Upper lobe of left lung (tissue), 6 donors: ENCODE results near the gene FAM200C. TPM values are rescaled to one million over a fixed set of nuclear protein-coding genes. Genes with fewer than 3 reads are reported as not detected.

Experiments
- ATAC-seq, 2 donors: fragments of 200-7000 bp; cut with Tn5 transposase; one replicate each; pipeline ENCODE4 v1.9.1; 2022; ENCODE audit warnings: mild to moderate bottlenecking in 2 of 2, moderate library complexity in 2 of 2; ENCODE audit not compliant: low FRiP score in 2 of 2
- DNase-seq, 2 donors: peaks; one replicate each; pipeline ENCODE4 v3.0.0-alpha.2; 2019 to 2020
- H3K27ac ChIP-seq, 4 donors: fragments of 200-600 bp; sonication (generic); one replicate each; pipeline ENCODE4 v1.5.1; 2016 to 2019
- H3K27me3 ChIP-seq, 4 donors: fragments of 200-600 bp; sonication (generic); one replicate each; pipeline ENCODE4 v1.5.1; 2017 to 2019
- H3K36me3 ChIP-seq, 4 donors: fragments of 200-600 bp; sonication (generic); one replicate each; pipeline ENCODE4 v1.5.1; 2016 to 2019
- H3K4me1 ChIP-seq, 4 donors: fragments of 200-600 bp; sonication (generic); one replicate each; pipeline ENCODE4 v1.5.1; 2018 to 2019
- H3K4me3 ChIP-seq, 4 donors: fragments of 200-600 bp; sonication (generic); one replicate each; pipeline ENCODE4 v1.5.1; 2017 to 2019; ENCODE audit warnings: mild to moderate bottlenecking in 2 of 4, moderate library complexity in 1 of 4
- H3K9me3 ChIP-seq, 4 donors: fragments of 200-600 bp; sonication (generic); one replicate each; pipeline ENCODE4 v1.5.1; 2018 to 2019
- EP300 ChIP-seq, 4 donors: sonication (generic); formaldehyde crosslinking; IDR thresholded peaks; one replicate each; pipeline ENCODE4 v1.5.1; 2017; ENCODE audit warnings: antibody characterized with exemption in 4 of 4, control low read depth in 2 of 4
- POLR2A ChIP-seq, 4 donors: fragments of 450-650 bp; IDR thresholded peaks; one replicate each; pipeline ENCODE4 v1.5.1; 2016 to 2017; ENCODE audit warnings: antibody characterized with exemption in 4 of 4, mild to moderate bottlenecking in 2 of 4
- POLR2AphosphoS5 ChIP-seq, 2 donors: sonication (generic); formaldehyde crosslinking; IDR thresholded peaks; one replicate each; pipeline ENCODE4 v1.5.1; 2017; ENCODE audit warnings: antibody characterized with exemption in 2 of 2
- WGBS, 2 donors: methylation state at CpG; one replicate each; pipeline ENCODE4 v1.1.5; 2017 to 2018; 5-methylcytosine and 5-hydroxymethylcytosine counted together
- total RNA-seq, 6 donors: library from RNA; depleted of rRNA in 4 of 6; stranded (reverse); fragments of >200 nt in 4 of 6; gene quantifications; one replicate each; pipeline versions ENCODE4 v1.1.0 to v1.2.1, GENCODE V29; 2016 to 2021
- TF ChIP-seq, protein P1 (sequence below), 6 experiments: fragments of 450-650 bp in 4 of 6; fragments of 200-600 bp in 2 of 6; sonication (generic) in 2 of 6; IDR thresholded peaks; one replicate each; pipeline ENCODE4 v1.5.1; 2016 to 2019; ENCODE audit warnings: antibody characterized with exemption in 6 of 6
- donor health status: DM: no; HTN: no; CAD: no; lungs with moderate emphysema.
- donor health status: DM: no; HTN: yes; CAD: no; lungs with severe emphysema.

FAM200C gene
- total RNA-seq, 6 donors from 2014 or later: 0.76 to 4.2 (median 3.2) TPM

GRCh38 chr5:160356550-160357347, 43.1 kb downstream of the FAM200C start:
- no peak for TF ChIP-seq POLR2A (IDR thresholded peaks at IDR 0.05)
- TF ChIP-seq POLR2AphosphoS5 (IDR thresholded peaks at IDR 0.05): no peak
- TF ChIP-seq, protein P1, sequence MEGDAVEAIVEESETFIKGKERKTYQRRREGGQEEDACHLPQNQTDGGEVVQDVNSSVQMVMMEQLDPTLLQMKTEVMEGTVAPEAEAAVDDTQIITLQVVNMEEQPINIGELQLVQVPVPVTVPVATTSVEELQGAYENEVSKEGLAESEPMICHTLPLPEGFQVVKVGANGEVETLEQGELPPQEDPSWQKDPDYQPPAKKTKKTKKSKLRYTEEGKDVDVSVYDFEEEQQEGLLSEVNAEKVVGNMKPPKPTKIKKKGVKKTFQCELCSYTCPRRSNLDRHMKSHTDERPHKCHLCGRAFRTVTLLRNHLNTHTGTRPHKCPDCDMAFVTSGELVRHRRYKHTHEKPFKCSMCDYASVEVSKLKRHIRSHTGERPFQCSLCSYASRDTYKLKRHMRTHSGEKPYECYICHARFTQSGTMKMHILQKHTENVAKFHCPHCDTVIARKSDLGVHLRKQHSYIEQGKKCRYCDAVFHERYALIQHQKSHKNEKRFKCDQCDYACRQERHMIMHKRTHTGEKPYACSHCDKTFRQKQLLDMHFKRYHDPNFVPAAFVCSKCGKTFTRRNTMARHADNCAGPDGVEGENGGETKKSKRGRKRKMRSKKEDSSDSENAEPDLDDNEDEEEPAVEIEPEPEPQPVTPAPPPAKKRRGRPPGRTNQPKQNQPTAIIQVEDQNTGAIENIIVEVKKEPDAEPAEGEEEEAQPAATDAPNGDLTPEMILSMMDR (IDR thresholded peaks at IDR 0.05): no peak
- TF ChIP-seq EP300 (IDR thresholded peaks at IDR 0.05): no peak
- no peak for ATAC-seq
- no peak for DNase-seq
- WGBS, 2 donors: 76 to 83% methylated on average over 7 of the region's 7 CpGs
- no peak overlapping the region for H3K27ac ChIP-seq
- no peak overlapping the region for H3K4me3 ChIP-seq
- no peaks in the 10 kb centered on the region for H3K9me3 ChIP-seq
- peaks cover 0 to 18% (median 10%) of the 10 kb centered on the region in 4 donors for H3K4me1 ChIP-seq
- no peaks in the 10 kb centered on the region for H3K36me3 ChIP-seq
- no peaks in the 10 kb centered on the region for H3K27me3 ChIP-seq

- ATAC-seq (no peak), DNase-seq (peak in 1 of 2 donors; percentile 71)
- H3K9me3 ChIP-seq: no peaks in the 10 kb centered on the region
- TF ChIP-seq, protein P1 (IDR thresholded peaks at IDR 0.05): no peak
- TF ChIP-seq POLR2A (IDR thresholded peaks at IDR 0.05): no peak
- no peaks in the 10 kb centered on the region for H3K27me3 ChIP-seq
- 90% methylated on average over 14 of the region's 14 CpGs for WGBS, 2 donors
- H3K36me3 ChIP-seq: no peaks in the 10 kb centered on the region
- no peak overlapping the region for H3K27ac ChIP-seq
- peaks cover 0 to 8% (median 4%) of the 10 kb centered on the region in 4 donors for H3K4me1 ChIP-seq
- H3K4me3 ChIP-seq: no peak overlapping the region
These were observed 45.2 kb downstream of the FAM200C start for GRCh38 chr5:160354666-160355065.

GRCh38 chr5:160353379-160353778, 46.5 kb downstream of the FAM200C start:
- no peak for DNase-seq
- H3K4me3 ChIP-seq: no peak overlapping the region

DNA sequence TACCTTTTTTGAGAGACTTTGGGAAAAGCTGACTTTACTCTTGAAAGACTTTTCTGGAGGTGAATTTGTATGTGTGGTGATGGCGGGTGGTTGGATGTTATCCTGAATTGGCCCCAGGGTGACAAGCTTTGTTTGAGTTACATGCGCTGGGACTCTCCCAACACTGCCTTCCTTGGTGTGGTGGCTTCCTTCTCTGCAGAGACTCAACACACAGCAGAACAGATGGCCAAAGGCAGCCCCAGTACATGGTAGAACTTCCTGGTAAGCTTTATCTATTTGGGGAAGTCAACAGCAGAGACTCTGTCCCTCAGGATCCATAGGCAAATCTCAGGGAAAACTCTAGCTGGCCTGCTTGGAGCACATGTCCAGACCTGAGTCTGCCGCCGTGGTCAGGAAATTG, 47.5 kb downstream of the FAM200C start:
- H3K27ac ChIP-seq: no peak overlapping the region
- H3K27me3 ChIP-seq: no peaks in the 10 kb centered on the region
- no peaks in the 10 kb centered on the region for H3K4me1 ChIP-seq
- TF ChIP-seq EP300 (IDR thresholded peaks at IDR 0.05) (no peak), POLR2AphosphoS5 (IDR thresholded peaks at IDR 0.05) (no peak), POLR2A (IDR thresholded peaks at IDR 0.05) (no peak)
- TF ChIP-seq, protein P1 (IDR thresholded peaks at IDR 0.05): no peak
- DNase-seq (no peak), ATAC-seq (no peak)
- H3K4me3 ChIP-seq: no peak overlapping the region
- 89 to 100% methylated on average over 2 to 4 of the region's 4 CpGs for WGBS, 2 donors
- no peaks in the 10 kb centered on the region for H3K9me3 ChIP-seq
- H3K36me3 ChIP-seq: no peaks in the 10 kb centered on the region

More at GRCh38 chr5:160353379-160353778, 46.5 kb downstream of the FAM200C start:
- H3K27me3 ChIP-seq: no peaks in the 10 kb centered on the region
- no peaks in the 10 kb centered on the region for H3K36me3 ChIP-seq
- ATAC-seq: peak in 1 of 2 donors; percentile 34
- H3K9me3 ChIP-seq: no peaks in the 10 kb centered on the region
- no peak overlapping the region for H3K27ac ChIP-seq
- no peaks in the 10 kb centered on the region for H3K4me1 ChIP-seq
- no peak for TF ChIP-seq EP300 (IDR thresholded peaks at IDR 0.05)
- no peak for TF ChIP-seq POLR2A (IDR thresholded peaks at IDR 0.05)
- TF ChIP-seq, protein P1 (IDR thresholded peaks at IDR 0.05): no peak
- TF ChIP-seq POLR2AphosphoS5 (IDR thresholded peaks at IDR 0.05): no peak
- WGBS, 2 donors: 85 to 92% methylated on average over 8 of the region's 8 CpGs

DNA sequence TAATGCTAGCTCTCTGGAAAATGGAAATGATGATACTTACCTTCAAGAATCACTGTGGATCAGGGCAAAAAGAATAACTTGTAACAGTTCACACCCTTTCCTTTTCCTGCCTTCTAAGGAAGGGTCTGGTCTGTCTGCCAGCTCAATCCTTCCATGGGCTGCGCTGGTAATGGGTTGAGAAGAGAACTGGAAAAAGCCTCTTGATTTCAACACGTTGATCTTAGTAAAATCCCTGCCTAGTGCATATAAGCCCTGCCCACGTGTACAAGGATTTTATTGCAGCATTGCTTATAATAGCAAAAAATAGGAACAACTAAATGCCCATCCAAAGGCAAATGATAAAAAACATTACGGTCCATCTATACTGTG, 49.9 kb downstream of the FAM200C start:
- Histone ChIP-seq H3K4me3 (no peak overlapping the region), H3K27ac (no peak overlapping the region), H3K4me1 (peaks cover 0 to 5% (median 0%) of the 10 kb centered on the region in 4 donors), H3K9me3 (no peaks in the 10 kb centered on the region), H3K36me3 (no peaks in the 10 kb centered on the region), H3K27me3 (no peaks in the 10 kb centered on the region)
- no peak for TF ChIP-seq POLR2A (IDR thresholded peaks at IDR 0.05)
- no peak for TF ChIP-seq EP300 (IDR thresholded peaks at IDR 0.05)
- TF ChIP-seq, protein P1 (IDR thresholded peaks at IDR 0.05): no peak
- no peak for TF ChIP-seq POLR2AphosphoS5 (IDR thresholded peaks at IDR 0.05)
- DNase-seq: no peak
- 74 to 77% methylated on average over 4 of the region's 4 CpGs for WGBS, 2 donors
- ATAC-seq: no peak
